Spleen (tissue), 11 donors: ENCODE measurements around the gene MRAP2. TPM values are rescaled to one million over a fixed set of nuclear protein-coding genes. Genes with fewer than 3 reads are reported as not detected.

Experiments used
- DNase-seq: peaks from one replicate; pipeline ENCODE4 v3.0.0-alpha.2; 2020
- H3K27ac ChIP-seq, 8 donors: fragments of 200-600 bp; sonication (generic) in 7 of 8; 1 replicate in 4 of 8; 2 replicates in 4 of 8; pipeline versions ENCODE4 v1.5.0 to v1.8.0; 2016 to 2021; ENCODE audit warnings: inconsistent platforms in 4 of 8, mild to moderate bottlenecking in 4 of 8, moderate library complexity in 1 of 8
- H3K27me3 ChIP-seq, 7 donors: fragments of 200-600 bp; sonication (generic) in 6 of 7; replicated peaks in 1 of 7; 1 replicate in 4 of 7; 2 replicates in 3 of 7; pipeline versions ENCODE4 v1.5.0 to v1.8.0; 2016 to 2021; ENCODE audit warnings: inconsistent platforms in 3 of 7, mild to moderate bottlenecking in 1 of 7
- H3K36me3 ChIP-seq, 6 donors: fragments of 200-600 bp; sonication (generic) in 5 of 6; 1 replicate in 4 of 6; 2 replicates in 2 of 6; pipeline versions ENCODE4 v1.5.0 to v1.8.0; 2016 to 2021; ENCODE audit warnings: inconsistent platforms in 2 of 6
- H3K4me1 ChIP-seq, 6 donors: fragments of 200-600 bp; sonication (generic) in 5 of 6; 1 replicate in 3 of 6; 2 replicates in 3 of 6; pipeline versions ENCODE4 v1.5.0 to v1.8.0; 2016 to 2021; ENCODE audit warnings: inconsistent platforms in 3 of 6
- H3K4me3 ChIP-seq, 8 donors: fragments of 200-600 bp; sonication (generic) in 7 of 8; 1 replicate in 4 of 8; 2 replicates in 4 of 8; pipeline versions ENCODE4 v1.5.0 to v1.8.0; 2016 to 2021; ENCODE audit warnings: inconsistent platforms in 4 of 8, mild to moderate bottlenecking in 4 of 8, moderate library complexity in 2 of 8
- H3K9me3 ChIP-seq, 8 donors: fragments of 200-600 bp; sonication (generic) in 7 of 8; 1 replicate in 4 of 8; 2 replicates in 4 of 8; pipeline versions ENCODE4 v1.5.0 to v1.8.0; 2016 to 2021; ENCODE audit warnings: inconsistent platforms in 4 of 8
- CTCF ChIP-seq, 11 experiments: fragments of 200-600 bp in 7 of 11; fragments of 450-650 bp in 4 of 11; sonication (generic) in 4 of 11; IDR thresholded peaks in 8 of 11; conservative IDR thresholded peaks in 3 of 11; 1 replicate in 7 of 11; 2 replicates in 4 of 11; pipeline versions ENCODE4 v1.4.0 to v1.8.0; 2016 to 2021; ENCODE audit warnings: antibody characterized with exemption in 11 of 11, inconsistent platforms in 4 of 11, mild to moderate bottlenecking in 1 of 11
- POLR2A ChIP-seq, 3 donors: fragments of 450-650 bp; IDR thresholded peaks; one replicate each; pipeline ENCODE4 v1.5.1; 2017; ENCODE audit warnings: antibody characterized with exemption in 3 of 3, mild to moderate bottlenecking in 1 of 3
- POLR2AphosphoS5 ChIP-seq, 3 donors: sonication (generic); formaldehyde crosslinking; IDR thresholded peaks; one replicate each; pipeline ENCODE4 v1.5.1; 2017; ENCODE audit warnings: antibody characterized with exemption in 3 of 3
- whole genome bisulfite sequencing, 5 donors: extraction: QIAGEN DNeasy Blood & Tissue Kit in 3 of 5; methylation state at CpG; one replicate each; pipeline versions ENCODE4 v1.1.5 to v1.1.7; 2013 to 2018; 5-methylcytosine and 5-hydroxymethylcytosine counted together
- intact Hi-C: fragments of 100-400 bp; cut with DNase I; formaldehyde crosslinking; loops from one replicate; pipeline ENCODE4 v1.15.0; 2023; ENCODE audit warnings: low total_unique reads
- polyA plus RNA-seq, 3 donors: library from polyadenylated mRNA; stranded (reverse); fragments of 200-250 nt; gene quantifications; one replicate each; pipeline ENCODE4 v1.2.1, GENCODE V29; 2013
- total RNA-seq, 7 donors: library from RNA; depleted of rRNA in 3 of 7; stranded (reverse); fragments of >200 nt in 3 of 7; fragmentation: NEBNext Ultra II Directional in 4 of 7; extraction: Animal tissue kit (Norgen Biotek cat#: 25700) in 4 of 7; gene quantifications; one replicate each; pipeline versions ENCODE4 v1.1.0 to v1.2.1, GENCODE V29; 2016 to 2021
- donor health status: healthy with polysubstance abuse.
- donor health status: DM: no; HTN: no; CAD: no; lungs with moderate emphysema.
- donor health status: DM: no; HTN: no; CAD: no.
- donor health status: Bipolar disorder and iron deficiency.
- donor health status: healthy.
- donor health status: DM: no; HTN: no; CAD: no.
- donor health status: DM: yes; HTN: yes; CAD: no.

MRAP2 gene
- total and polyA plus RNA-seq, 10 donors: 0.97 to 21.8 (median 4.4) TPM

- WGBS, 5 donors: 76 to 87% (median 85%) methylated on average over 6 of the region's 6 CpGs
- no peak for DNase-seq
- H3K9me3 ChIP-seq: no peaks in the 10 kb centered on the region
- H3K4me3 ChIP-seq: no peak overlapping the region
- H3K27ac ChIP-seq: no peak overlapping the region
- no peaks in the 10 kb centered on the region for H3K27me3 ChIP-seq
- TF ChIP-seq POLR2AphosphoS5 (IDR thresholded peaks at IDR 0.05): no peak
- TF ChIP-seq POLR2A (IDR thresholded peaks at IDR 0.05): no peak
- TF ChIP-seq CTCF (IDR thresholded peaks at IDR 0.05 in 8 of 11, conservative IDR thresholded peaks at IDR 0.05 in 3 of 11): no peak
- intact Hi-C loops: no loop called here
- no peaks in the 10 kb centered on the region for H3K4me1 ChIP-seq
- no peaks in the 10 kb centered on the region for H3K36me3 ChIP-seq
These were observed 53.2 kb downstream of the MRAP2 start for GRCh38 chr6:84086545-84087429.

GRCh38 chr6:84089081-84089480 is 55.5 kb downstream of the MRAP2 start:
- no peaks in the 10 kb centered on the region for H3K4me1 ChIP-seq
- no peaks in the 10 kb centered on the region for H3K27me3 ChIP-seq
- WGBS, 5 donors: 72 to 84% (median 77%) methylated on average over 4 of the region's 4 CpGs
- H3K27ac ChIP-seq: no peak overlapping the region
- no peak for DNase-seq
- no peaks in the 10 kb centered on the region for H3K36me3 ChIP-seq
- intact Hi-C loops: no loop called here
- no peaks in the 10 kb centered on the region for H3K9me3 ChIP-seq
- no peak for TF ChIP-seq CTCF (IDR thresholded peaks at IDR 0.05 in 8 of 11, conservative IDR thresholded peaks at IDR 0.05 in 3 of 11)
- TF ChIP-seq POLR2AphosphoS5 (IDR thresholded peaks at IDR 0.05): no peak
- TF ChIP-seq POLR2A (IDR thresholded peaks at IDR 0.05): no peak
- H3K4me3 ChIP-seq: no peak overlapping the region

- no peak for DNase-seq
- intact Hi-C loops: no loop called here
- Histone ChIP-seq H3K36me3 (no peaks in the 10 kb centered on the region), H3K4me1 (no peaks in the 10 kb centered on the region), H3K4me3 (no peak overlapping the region), H3K9me3 (no peaks in the 10 kb centered on the region), H3K27ac (no peak overlapping the region), H3K27me3 (no peaks in the 10 kb centered on the region)
- TF ChIP-seq POLR2AphosphoS5 (IDR thresholded peaks at IDR 0.05) (no peak), CTCF (IDR thresholded peaks at IDR 0.05 in 8 of 11, conservative IDR thresholded peaks at IDR 0.05 in 3 of 11) (no peak), POLR2A (IDR thresholded peaks at IDR 0.05) (no peak)
- WGBS, 5 donors: 70 to 84% (median 74%) methylated on average over 3 of the region's 3 CpGs
These were observed 56.0 kb downstream of the MRAP2 start for GRCh38 chr6:84089552-84089951.
